DOHH2 (cell line): ENCODE data around the gene SLC19A1.
A peak's percentile ranks its signal among the peaks of the same experiment; 100 is the strongest.

ENCODE experiments used
- EZH2phosphoT487 ChIP-seq: fragments of 200-600 bp; sonication (generic); IDR thresholded peaks from 2 replicates; pipeline ENCODE4 v1.6.1; 2017; ENCODE audit warnings: borderline replicate concordance, mild to moderate bottlenecking, antibody characterized with exemption, low read length, moderate library complexity, mixed read lengths
- TF ChIP-seq, protein P1 (sequence below): fragments of 200-600 bp; sonication (generic); IDR thresholded peaks from one replicate; pipeline ENCODE4 v1.5.1; 2014; ENCODE audit warnings: antibody characterized with exemption, mild to moderate bottlenecking, low read depth, low read length; ENCODE audit not compliant: poor library complexity, severe bottlenecking

DNA sequence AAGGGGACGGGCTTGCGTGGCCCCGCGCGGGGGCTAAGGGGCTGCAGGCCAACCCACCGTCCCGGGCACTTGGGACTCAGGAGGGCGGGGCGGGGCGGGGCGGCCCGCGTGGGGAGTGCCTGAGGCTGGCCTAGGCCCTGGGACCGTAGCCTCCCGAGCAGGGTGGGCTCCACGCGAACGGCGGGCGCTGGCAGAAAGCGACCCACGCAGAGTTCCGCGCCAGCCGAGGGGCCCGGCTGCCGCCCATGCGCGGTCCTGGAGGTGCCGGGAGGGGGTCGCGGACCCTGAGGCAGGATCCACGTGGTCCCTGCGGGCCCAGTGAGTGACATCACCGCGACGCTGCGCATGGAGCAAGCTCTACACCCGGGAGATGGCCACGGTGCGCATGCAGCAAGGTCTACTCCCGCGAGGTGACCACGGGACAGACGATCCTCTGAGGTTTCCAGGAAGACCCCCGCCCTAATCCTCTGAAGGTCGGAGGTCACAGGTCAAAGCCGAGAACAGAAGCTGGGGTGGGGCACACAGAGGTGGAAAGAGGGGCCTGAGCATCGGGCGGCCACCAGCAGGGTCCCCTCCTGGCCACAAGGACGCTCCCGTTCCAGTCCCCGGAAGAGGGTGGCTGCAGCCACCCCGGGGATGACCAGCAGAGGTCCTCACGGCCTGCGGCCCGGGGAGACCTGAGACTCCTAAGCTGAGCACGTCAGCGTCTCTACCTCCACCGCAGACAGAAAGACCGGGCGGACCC is 13.5 kb upstream of the SLC19A1 start:
- TF ChIP-seq, protein P1, sequence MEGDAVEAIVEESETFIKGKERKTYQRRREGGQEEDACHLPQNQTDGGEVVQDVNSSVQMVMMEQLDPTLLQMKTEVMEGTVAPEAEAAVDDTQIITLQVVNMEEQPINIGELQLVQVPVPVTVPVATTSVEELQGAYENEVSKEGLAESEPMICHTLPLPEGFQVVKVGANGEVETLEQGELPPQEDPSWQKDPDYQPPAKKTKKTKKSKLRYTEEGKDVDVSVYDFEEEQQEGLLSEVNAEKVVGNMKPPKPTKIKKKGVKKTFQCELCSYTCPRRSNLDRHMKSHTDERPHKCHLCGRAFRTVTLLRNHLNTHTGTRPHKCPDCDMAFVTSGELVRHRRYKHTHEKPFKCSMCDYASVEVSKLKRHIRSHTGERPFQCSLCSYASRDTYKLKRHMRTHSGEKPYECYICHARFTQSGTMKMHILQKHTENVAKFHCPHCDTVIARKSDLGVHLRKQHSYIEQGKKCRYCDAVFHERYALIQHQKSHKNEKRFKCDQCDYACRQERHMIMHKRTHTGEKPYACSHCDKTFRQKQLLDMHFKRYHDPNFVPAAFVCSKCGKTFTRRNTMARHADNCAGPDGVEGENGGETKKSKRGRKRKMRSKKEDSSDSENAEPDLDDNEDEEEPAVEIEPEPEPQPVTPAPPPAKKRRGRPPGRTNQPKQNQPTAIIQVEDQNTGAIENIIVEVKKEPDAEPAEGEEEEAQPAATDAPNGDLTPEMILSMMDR, result peak; percentile 70
- no peak for TF ChIP-seq EZH2phosphoT487
